Thoracic aorta (tissue), 2 donors: ENCODE results near the gene CPNE8. TPM values are rescaled to one million over a fixed set of nuclear protein-coding genes. Genes with fewer than 3 reads are reported as not detected.

Experiments
- ATAC-seq: fragments of 150-250 bp; one replicate; pipeline ENCODE4 v1.8.0; 2017; ENCODE audit warnings: low read depth; ENCODE audit not compliant: insufficient number of reproducible peaks, low FRiP score
- DNase-seq: peaks from one replicate; pipeline ENCODE4 v3.0.0-alpha.2; 2020; ENCODE audit warnings: low spot score
- H3K27ac ChIP-seq, 2 donors: fragments of 200-600 bp; sonication (generic); 1 replicate in 1 of 2; 2 replicates in 1 of 2; pipeline ENCODE4 v1.5.1; 2016; ENCODE audit warnings: mild to moderate bottlenecking in 2 of 2, moderate library complexity in 2 of 2
- H3K27me3 ChIP-seq: fragments of 200-600 bp; sonication (generic); replicated peaks from 2 replicates; pipeline ENCODE4 v1.6.0; 2016; ENCODE audit warnings: mild to moderate bottlenecking; ENCODE audit not compliant: insufficient read depth
- H3K36me3 ChIP-seq: fragments of 200-600 bp; sonication (generic); one replicate; pipeline ENCODE4 v1.5.1; 2016
- H3K4me1 ChIP-seq, 2 donors: fragments of 200-600 bp; sonication (generic); 1 replicate in 1 of 2; 2 replicates in 1 of 2; pipeline versions ENCODE4 v1.5.1 to v1.6.0; 2016; ENCODE audit warnings: low read depth in 2 of 2, mild to moderate bottlenecking in 1 of 2; ENCODE audit not compliant: control insufficient read depth in 1 of 2
- H3K4me3 ChIP-seq: fragments of 200-600 bp; sonication (generic); 2 replicates; pipeline ENCODE4 v1.5.1; 2016; ENCODE audit warnings: mild to moderate bottlenecking
- H3K9me3 ChIP-seq: fragments of 200-600 bp; sonication (generic); 2 replicates; pipeline ENCODE4 v1.5.1; 2016
- CTCF ChIP-seq: fragments of 200-600 bp; sonication (generic); IDR thresholded peaks from one replicate; pipeline ENCODE4 v1.5.1; 2019; ENCODE audit warnings: antibody characterized with exemption
- total RNA-seq, 2 donors: library from RNA; depleted of rRNA; stranded (reverse); fragments of >200 nt; gene quantifications; one replicate each; pipeline versions ENCODE4 v1.1.0 to v1.2.3, GENCODE V29; 2016

Gene CPNE8
- total RNA-seq, 2 donors from 2014 or later: 14.1 to 42.4 TPM

- peak; percentile 87 for TF ChIP-seq CTCF
- DNase-seq: peak; percentile 64
- Histone ChIP-seq H3K9me3 (no peaks in the 10 kb centered on the region), H3K4me3 (peak overlapping the region; percentile 98), H3K4me1 (peaks cover 5 to 15% of the 10 kb centered on the region in 2 donors), H3K27ac (peak overlapping the region; percentile 95 to 98), H3K36me3 (no peaks in the 10 kb centered on the region), H3K27me3 (no peaks in the 10 kb centered on the region)
- peak; percentile 67 for ATAC-seq
These were observed 1.2 kb upstream of the CPNE8 start for GRCh38 chr12:38906482-38907200.

GRCh38 chr12:38904537-38905479 lies 583 bp downstream of the CPNE8 start:
- ATAC-seq: peak; percentile 65

GRCh38 chr12:38903596-38903995 lies 1.8 kb downstream of the CPNE8 start:
- ATAC-seq (no peak), DNase-seq (no peak)
- no peaks in the 10 kb centered on the region for H3K36me3 ChIP-seq
- peaks cover 5 to 18% of the 10 kb centered on the region in 2 donors for H3K4me1 ChIP-seq
- H3K4me3 ChIP-seq: peak overlapping the region; percentile 98
- H3K27me3 ChIP-seq: no peaks in the 10 kb centered on the region
- peak overlapping the region in 1 of 2 donors; percentile 95 for H3K27ac ChIP-seq
- TF ChIP-seq CTCF: no peak
- no peaks in the 10 kb centered on the region for H3K9me3 ChIP-seq

More at GRCh38 chr12:38904537-38905479, 583 bp downstream of the CPNE8 start:
- no peaks in the 10 kb centered on the region for H3K9me3 ChIP-seq
- peak overlapping the region; percentile 95 to 98 for H3K27ac ChIP-seq
- H3K4me1 ChIP-seq: peaks cover 5 to 15% of the 10 kb centered on the region in 2 donors
- no peak for TF ChIP-seq CTCF
- H3K36me3 ChIP-seq: no peaks in the 10 kb centered on the region
- DNase-seq: peak; percentile 79
- H3K27me3 ChIP-seq: no peaks in the 10 kb centered on the region
- H3K4me3 ChIP-seq: peak overlapping the region; percentile 98

- DNase-seq: no peak
- no peaks in the 10 kb centered on the region for H3K9me3 ChIP-seq
These were observed 7.2 kb downstream of the CPNE8 start for GRCh38 chr12:38898001-38898684.

More at GRCh38 chr12:38898001-38898684, 7.2 kb downstream of the CPNE8 start:
- TF ChIP-seq CTCF: no peak
- Histone ChIP-seq H3K36me3 (no peaks in the 10 kb centered on the region), H3K4me1 (peaks cover 0 to 10% of the 10 kb centered on the region in 2 donors), H3K4me3 (no peak overlapping the region), H3K27me3 (no peaks in the 10 kb centered on the region), H3K27ac (no peak overlapping the region)
- no peak for ATAC-seq
